A549 treated with Hydrocortisone at 1 μM for 4 hours (cell line): Measurements from ENCODE around the gene CCN6. TPM values are rescaled to one million over a fixed set of nuclear protein-coding genes. Genes with fewer than 3 reads are reported as not detected.

ENCODE experiments used
- total RNA-seq: library from RNA; stranded (reverse); fragments of 200-300 nt; extraction: Qiagen RNA extraction; gene quantifications from 5 replicates; pipeline ENCODE4 v1.2.3, GENCODE V29; 2022

Gene CCN6
- not detected in 5 replicates for total RNA-seq

GRCh38 chr6:112054001-112054400 is at the start of gene CCN6:
Gene CCN6, plus strand, starts transcription at chr6:112054104. Its CDS starts 254 bp downstream, at chr6:112054358.

GRCh38 chr6:112087136-112087911 is 33.4 kb downstream of the CCN6 start, which contains the start of the genes FAM229B and TUBE1:
Gene FAM229B, plus strand, starts transcription at chr6:112087591. Its CDS starts 11,693 bp downstream, at chr6:112099284.
Gene TUBE1, minus strand, starts transcription at chr6:112087482. Its CDS starts 48 bp downstream, at chr6:112087434.

Other genes with a start within 250 kb of the CCN6 start
- 3.1 to 8.8 TPM (median 5.1 TPM) in 5 replicates for gene FYN, start 180.7 kb upstream of the CCN6 start, total RNA-seq
- gene TUBE1, start 33.4 kb downstream of the CCN6 start, total RNA-seq, result 5.6 to 7.3 TPM (median 6.9 TPM) in 5 replicates
- 4.0 to 11.1 TPM (median 9.4 TPM) in 5 replicates for gene FAM229B, start 33.5 kb downstream of the CCN6 start, total RNA-seq
- 1.1 to 1.5 TPM (median 1.3 TPM) in 5 replicates for gene LAMA4, start 200.5 kb downstream of the CCN6 start, total RNA-seq